Middle frontal gyrus (tissue), 1 donor: ENCODE measurements around the gene TMEM129.
"Not testable (repeated sequence)": the region's sequence is repeated elsewhere in the genome, so short reads cannot be mapped to it uniquely, and the experiment has no call there.

Experiments
- DNase-seq: peaks from one replicate; pipeline ENCODE4 v3.0.0-alpha.2; 2015; ENCODE audit warnings: low spot score; ENCODE audit errors: extremely low spot score

Gene TMEM129

DNA sequence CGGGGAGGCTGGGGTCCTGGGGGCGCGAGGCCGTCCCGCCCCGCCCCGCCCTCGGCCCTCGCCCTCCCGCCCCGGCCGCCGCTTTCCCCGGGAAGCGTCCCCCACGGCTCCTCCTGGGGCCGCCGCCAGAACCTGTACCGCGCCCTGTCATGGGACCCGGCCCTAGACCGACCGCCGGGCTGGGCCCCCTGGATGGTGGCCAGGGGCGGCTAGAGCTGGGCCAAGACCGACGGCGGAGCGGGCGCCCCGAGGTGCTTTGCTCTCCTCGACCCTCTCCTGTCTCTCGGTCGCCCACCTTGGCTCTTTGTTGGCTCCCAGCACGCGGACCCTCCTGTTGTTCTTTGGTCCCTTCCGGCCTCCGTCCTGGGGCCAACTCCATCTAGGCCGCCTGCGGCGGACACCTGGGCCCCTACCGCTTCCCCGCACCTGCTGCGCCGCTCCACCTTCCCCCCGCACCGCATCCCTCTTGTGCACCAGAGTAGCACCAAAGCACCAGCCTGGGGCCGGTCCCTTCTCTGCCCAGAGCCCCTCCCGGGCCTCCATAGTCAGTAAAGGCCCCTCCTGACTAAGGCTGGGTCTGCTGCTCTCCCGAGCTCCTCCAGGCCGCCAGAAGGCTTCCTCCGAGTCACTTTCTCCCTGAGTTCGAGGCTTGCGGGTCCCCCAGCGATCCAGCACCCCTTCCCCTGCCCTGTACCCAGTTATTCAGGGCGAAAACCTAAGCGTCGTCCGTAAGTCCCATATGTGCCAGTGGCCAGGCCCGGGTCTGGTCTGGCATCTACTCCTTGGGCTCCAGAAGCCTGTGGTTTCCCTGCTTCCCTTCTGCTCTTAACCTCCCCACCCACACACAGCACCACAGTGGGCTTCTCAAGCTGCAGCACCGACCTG lies 785 bp upstream of the TMEM129 start:
- no peak for DNase-seq

GRCh38 chr4:1720163-1720983 lies 750 bp downstream of the TMEM129 start:
- DNase-seq, result no peak

DNA sequence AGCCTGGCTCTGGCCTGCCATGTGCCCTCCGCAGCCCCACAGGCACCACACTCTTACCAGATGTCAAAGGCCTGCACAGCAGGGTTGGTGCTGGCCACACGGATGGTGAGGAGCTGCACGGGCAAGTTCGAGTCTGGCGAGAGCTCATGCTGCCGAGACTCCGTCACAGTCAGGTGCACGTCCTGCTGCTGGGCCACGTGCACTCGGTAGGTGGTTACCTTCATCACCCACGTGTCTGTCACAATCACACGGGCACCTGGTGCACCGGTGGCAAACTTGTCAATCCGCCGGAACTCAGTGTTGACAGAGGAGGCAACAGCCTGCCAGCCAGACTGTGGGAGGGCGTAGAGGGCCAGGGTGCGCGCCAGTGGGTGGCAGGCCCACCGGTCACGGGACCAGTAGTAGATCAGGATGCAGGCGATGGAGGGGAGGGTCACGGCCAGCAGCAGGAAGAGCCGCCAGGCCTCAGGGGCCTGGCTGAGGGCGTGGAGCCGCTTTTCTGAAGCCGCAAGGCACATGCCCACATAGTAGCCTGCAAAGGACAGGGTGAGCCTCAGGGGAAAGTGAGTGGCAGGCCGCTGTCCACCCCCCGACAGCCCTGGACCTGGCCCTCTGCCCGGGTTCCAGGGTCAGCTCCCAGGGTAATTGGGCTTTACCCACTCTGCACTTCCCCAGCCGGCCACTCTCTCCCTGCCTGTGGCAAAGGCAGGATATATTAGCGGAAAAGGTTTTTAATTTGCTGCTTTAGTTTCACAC lies 2.9 kb downstream of the TMEM129 start:
- no peak for DNase-seq

GRCh38 chr4:1717129-1718094 lies 3.7 kb downstream of the TMEM129 start:
- DNase-seq, result no peak

DNA sequence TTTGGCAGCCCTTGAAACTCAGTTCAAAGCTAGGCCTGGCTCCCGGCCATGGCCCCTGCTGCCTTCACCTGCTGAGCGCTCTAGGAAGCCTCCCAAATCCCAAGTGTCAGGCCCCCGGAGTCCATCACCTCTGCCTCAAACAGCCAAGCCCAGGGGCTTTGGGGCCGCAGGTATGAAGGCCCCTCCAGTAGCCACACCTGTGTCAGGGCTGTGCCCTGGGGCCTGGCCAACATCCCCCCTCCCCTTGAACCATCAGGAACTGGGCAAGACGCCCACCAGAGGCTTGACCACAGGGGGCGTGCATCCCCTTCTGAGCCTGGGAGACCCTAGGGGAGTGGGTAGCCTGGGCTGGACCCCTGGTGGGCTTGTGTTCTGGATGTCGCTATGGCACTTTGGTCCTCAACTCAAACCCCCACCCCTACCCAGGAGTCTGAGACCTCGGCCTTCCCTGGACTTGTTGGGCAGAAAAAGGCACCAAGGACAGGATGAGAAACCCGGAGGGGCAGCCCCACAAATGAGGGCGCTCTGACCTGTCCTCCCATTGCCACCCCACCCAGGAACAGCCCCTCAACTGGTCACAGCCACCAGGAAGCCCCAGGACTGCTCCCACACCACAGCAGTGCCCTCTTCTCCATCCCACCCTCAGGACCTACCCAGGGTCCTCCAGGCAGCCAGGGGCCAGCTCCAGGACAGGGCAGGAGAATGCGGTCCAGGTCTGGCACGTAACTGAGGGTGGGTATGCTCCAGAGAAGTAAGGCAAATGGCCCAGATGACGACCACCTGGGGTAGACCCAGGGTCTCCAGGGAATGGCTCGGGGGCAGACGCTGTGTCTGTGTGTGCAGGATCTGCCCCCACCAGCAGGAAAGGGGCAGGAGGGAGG lies 4.8 kb downstream of the TMEM129 start:
- no peak for DNase-seq

DNA sequence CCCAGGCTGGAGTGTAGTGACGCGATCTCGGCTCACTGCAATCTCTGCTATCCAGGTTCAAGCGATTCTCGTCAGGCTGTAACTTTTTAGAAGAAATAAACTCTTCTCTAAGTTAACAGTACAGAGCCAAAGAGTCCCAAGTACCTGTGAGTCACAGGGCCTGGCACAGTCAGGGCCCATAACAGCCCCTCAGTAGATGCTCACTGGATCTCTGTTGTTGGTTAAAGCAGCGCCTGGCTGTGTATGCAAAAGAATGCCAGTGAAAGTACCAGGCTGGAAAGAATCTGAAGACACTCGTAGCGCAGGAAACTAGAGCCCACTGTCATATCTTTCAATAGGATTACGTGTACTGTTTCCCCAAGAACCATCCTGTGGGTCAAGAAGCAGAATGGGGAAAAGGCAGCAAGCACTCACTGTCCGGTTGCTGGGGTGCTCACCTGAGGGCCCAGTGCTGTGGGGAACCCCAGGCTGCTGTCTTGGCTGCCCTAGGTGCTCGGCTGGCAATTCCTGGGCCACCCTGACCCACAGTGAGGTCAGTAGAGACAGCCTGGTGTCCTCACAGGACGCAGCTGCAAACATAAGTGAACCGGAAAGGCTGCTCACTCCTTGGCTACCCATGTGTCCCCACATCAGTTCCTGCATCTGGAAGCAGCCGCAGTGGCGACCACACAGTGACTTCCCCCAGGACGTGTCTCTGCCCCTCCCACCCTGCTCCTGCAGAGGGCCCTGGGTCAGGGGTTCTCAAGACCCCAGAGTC lies 5.9 kb downstream of the TMEM129 start:
- no peak for DNase-seq

DNA sequence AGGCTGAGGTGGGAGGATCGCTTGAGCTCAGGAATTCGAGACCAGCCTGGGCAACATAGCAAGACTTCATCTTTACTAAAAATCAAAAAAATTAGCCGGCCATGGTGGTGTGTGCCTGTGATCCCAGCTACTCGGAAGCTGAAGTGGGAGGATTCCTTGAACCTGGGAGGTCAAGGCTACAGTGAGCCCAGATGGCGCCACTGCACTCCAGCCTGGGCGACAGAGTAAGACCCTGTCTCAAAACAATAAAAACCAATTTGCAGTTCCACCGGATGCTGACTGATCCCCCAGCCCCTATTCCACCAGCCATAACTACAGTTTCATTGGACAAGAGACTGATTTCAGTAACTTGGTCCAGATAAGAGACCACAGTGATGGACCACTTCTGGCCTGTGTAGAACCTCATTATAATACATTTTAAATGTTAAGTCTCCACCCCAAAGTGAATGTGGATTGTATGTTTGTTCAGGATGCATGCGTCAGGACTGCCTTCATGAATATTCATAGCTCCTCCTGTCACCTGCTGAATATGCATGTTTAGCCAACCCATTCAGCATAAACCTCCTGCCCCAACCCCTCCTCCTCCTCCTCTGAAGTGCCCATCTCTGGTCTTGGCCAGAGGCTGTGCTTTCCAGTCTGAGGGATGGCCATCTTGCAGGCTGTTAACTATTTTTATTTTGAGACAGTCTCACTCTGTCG lies 6.7 kb downstream of the TMEM129 start:
- no peak for DNase-seq

DNA sequence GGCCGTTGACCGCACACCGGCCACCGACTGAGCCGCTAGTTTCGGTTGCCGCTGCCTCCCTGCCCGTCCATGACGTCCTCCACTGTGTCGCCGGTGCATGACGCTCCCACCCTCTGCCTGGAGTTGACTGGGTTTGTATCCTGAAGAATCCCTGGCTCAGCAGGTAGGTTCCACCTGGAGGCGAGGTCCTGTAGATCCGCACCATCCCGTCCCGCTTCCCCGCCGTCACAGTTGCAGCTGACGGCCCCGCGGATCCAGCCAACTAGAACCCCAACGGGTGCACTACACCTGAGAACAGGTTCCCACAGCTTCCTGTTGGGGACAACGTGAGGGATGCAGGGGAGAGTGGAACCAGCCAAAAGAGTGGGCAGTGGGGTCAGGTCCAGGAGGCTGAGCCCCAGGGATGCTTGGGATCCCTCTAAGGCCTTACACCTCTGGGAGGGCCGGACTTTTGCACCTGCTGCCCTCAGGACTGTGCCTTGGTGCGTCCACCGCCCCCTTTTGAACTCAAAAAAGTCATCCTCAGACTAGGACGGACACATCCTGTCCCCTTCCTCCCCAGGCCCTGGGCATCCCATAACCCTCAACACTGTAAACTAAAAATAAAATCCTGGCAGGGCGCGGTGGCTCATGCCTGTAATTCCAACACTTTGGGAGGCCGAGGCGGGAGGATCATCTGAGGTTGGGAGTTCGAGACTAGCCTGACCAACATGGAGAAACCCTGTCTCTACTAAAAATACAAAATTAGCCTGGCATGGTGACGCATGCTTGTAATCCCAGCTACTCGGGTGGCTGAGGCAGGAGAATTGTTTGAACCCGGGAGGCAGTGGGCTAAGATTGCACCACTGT lies 7.9 kb downstream of the TMEM129 start:
- DNase-seq, result no peak

DNA sequence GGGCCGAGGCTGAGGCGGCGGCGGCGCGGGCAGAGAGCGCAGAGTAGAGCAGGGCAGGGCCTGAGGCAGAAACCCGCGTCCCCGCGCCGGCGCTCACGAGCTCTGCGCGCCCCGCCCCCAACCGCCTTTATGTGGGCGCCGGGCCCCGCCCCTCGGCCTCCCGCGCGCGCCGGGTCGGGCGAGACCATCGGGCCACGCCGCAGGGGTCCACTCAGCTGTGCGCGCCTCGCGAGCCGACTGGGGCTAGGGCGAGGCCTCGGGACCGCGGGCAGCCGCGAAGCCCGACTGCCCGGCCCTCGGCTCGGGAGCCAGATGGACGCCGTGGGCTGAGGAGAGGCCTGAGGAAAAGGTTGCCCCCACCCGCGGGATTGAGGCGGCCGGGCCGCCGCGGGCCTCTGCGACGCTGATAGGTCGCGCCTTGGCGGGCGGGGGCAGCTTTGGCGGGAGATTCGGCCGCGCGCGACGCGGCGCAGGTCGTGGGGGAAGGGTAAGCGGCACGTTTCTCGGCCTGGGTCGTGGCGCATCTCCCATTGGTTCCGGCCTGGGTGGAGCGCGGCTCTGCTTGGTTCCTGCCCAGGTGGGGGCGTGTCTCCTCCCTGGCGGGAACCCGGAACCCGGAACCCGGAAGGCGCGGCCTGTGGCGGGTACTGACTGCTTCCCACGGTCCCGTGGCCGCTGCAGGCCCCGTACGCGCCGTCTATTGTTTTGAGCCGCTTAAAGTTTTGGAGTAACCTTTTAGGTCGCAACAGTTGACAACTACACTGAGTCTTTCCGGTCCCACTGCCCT lies 8.7 kb downstream of the TMEM129 start, which contains the start of gene SLBP:
Gene SLBP, minus strand, starts transcription at position 104 of the 787 bp plus-strand sequence. CDS start 131 bp downstream, outside the sequence.
- DNase-seq, result peak; percentile 78

GRCh38 chr4:1711571-1712215 lies 9.4 kb downstream of the TMEM129 start:
- DNase-seq, result no peak

DNA sequence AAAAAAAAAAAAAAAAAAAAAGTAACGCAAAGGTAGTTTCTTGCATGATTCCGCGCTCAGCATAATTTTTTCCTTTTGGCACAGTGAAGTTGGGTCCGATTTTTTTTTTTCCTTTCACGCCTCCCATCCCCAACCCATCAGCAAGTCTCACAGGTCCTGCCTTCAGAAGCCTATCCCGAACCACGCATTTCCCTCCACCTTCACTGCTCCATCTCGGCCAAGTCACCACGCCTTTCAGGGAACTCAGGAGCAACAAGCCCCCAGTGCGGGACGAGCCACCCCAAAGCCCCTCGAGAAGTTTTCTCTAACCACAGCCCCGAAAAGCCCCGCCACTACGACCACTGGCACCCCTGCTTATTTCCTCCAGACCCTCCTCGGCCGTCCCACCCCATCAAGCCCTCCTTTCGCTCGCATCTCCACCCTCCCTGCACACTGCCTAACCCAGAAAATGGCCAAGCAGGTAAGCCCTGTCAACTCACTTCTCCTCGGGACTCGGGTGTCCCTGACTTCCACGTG lies 10.0 kb downstream of the TMEM129 start:
- DNase-seq, result no peak

DNA sequence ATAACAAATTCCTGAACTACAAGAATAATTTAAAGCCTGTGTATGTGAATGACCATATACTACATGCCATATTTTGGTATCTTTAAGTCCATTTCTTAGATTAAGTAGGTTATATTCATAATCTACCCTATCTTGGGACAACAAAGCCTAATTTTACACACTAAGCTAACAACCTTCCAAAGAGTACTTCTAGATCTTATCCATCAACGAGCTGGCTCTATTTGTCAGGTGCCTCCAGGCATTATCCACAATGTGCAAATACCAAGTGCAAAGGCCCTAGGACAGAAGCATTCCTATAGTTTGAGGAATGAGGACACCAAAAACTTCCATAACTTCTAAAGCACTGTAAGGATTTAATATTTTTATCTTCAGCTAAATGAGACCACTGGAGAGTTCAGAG lies 12.5 kb downstream of the TMEM129 start:
- DNase-seq, result no peak

GRCh38 chr4:1706358-1706757 lies 14.8 kb downstream of the TMEM129 start:
- no peak for DNase-seq

GRCh38 chr4:1705732-1706131 lies 15.4 kb downstream of the TMEM129 start:
- DNase-seq, result no peak

DNA sequence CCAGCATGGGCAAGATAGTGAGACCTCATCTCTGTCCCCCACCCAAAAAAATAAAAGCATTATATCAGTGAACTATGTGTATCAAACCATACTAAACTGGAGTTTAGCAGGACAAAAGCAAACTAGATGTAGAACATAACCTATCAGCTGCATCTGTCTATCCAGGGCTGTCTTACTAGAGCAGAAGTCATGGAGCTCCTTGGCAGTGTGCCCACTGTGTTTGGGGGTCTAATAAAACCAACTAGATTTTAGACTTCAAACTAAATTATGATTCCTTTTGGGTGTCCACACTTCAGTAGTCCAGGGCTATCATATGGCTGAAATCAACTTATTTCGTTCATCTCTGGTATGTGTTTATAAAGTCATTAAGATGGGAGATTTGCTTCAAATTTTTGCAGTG lies 17.3 kb downstream of the TMEM129 start:
- DNase-seq, result no peak

DNA sequence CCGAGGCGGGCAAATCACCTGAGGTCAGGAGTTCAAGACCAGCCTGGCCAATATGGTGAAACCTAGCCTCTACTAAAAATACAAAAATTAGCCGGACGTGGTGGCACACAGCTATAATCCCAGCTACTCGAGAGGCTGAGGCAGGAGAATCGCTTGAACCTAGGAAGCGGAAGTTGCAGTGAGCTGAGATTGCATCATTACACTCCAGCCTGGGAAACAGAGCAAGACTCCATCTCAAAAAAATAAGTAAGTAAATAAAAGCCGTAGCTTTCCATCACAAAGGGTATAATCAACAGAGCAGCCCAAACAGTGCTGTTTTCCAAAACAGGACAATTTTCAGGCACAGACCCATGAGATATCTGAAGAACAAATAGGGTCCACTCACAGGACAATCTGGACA lies 19.5 kb downstream of the TMEM129 start:
- not testable (repeated sequence) for DNase-seq
